LNCAP (cell line): ENCODE measurements around the gene PDE7B.

ENCODE experiments used
- TF ChIP-seq, protein P1 (sequence below): fragments of 450-650 bp; IDR thresholded peaks from 2 replicates; pipeline ENCODE4 v1.5.1; 2017; ENCODE audit warnings: mild to moderate bottlenecking

The PDE7B gene

DNA sequence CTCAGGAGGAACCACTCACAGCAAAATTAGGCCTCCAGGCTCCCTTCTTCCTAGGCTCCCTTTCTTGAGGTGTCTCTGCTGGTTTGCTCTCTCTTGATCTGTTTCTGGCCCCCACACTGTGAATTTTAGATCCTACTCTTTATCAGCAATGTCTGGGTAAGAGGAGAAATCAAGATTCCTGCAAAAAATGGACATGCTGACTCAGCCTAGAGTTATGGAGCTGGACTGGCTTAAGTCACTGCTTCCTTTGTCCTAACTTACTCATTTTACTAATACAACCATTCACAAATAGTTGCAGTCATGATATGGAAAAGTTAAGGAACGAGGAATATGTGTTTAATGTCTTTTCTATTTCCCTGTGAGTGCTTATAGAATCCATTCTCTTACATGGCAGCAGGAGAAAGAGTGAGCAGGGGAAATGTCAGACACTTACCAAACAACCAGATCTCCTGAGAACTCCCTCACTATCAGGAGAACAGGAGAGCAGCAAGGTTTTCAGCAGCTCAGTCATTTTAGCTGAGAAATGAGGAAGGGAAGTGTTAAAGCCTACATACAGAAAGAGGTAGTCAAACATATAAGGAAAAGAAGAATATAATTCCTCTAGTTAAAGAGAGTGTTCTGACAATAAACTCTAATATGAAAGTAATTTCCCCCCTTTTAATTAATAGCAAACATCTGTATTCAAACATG is 160.8 kb downstream of the PDE7B start:
- TF ChIP-seq, protein P1, sequence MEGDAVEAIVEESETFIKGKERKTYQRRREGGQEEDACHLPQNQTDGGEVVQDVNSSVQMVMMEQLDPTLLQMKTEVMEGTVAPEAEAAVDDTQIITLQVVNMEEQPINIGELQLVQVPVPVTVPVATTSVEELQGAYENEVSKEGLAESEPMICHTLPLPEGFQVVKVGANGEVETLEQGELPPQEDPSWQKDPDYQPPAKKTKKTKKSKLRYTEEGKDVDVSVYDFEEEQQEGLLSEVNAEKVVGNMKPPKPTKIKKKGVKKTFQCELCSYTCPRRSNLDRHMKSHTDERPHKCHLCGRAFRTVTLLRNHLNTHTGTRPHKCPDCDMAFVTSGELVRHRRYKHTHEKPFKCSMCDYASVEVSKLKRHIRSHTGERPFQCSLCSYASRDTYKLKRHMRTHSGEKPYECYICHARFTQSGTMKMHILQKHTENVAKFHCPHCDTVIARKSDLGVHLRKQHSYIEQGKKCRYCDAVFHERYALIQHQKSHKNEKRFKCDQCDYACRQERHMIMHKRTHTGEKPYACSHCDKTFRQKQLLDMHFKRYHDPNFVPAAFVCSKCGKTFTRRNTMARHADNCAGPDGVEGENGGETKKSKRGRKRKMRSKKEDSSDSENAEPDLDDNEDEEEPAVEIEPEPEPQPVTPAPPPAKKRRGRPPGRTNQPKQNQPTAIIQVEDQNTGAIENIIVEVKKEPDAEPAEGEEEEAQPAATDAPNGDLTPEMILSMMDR, result no peak

DNA sequence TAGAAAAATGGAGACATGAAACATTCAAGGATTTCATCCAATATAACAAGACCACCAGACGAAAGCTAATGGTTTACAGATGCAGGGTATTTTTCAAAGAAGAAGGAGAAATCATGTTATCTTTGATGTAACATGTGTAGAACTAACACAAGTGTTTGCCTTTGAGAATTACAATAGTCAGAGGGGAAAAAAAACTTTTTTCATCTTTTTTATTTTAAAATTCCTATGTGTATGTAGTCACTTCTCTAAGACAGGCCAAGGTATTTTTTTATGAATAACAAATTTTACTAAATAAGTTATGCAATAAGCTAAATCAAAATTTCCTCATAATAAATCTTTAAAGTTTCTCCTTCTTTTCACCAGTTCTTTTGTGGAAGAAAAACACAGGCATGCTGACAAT is 161.4 kb downstream of the PDE7B start:
- TF ChIP-seq, protein P1, result no peak

DNA sequence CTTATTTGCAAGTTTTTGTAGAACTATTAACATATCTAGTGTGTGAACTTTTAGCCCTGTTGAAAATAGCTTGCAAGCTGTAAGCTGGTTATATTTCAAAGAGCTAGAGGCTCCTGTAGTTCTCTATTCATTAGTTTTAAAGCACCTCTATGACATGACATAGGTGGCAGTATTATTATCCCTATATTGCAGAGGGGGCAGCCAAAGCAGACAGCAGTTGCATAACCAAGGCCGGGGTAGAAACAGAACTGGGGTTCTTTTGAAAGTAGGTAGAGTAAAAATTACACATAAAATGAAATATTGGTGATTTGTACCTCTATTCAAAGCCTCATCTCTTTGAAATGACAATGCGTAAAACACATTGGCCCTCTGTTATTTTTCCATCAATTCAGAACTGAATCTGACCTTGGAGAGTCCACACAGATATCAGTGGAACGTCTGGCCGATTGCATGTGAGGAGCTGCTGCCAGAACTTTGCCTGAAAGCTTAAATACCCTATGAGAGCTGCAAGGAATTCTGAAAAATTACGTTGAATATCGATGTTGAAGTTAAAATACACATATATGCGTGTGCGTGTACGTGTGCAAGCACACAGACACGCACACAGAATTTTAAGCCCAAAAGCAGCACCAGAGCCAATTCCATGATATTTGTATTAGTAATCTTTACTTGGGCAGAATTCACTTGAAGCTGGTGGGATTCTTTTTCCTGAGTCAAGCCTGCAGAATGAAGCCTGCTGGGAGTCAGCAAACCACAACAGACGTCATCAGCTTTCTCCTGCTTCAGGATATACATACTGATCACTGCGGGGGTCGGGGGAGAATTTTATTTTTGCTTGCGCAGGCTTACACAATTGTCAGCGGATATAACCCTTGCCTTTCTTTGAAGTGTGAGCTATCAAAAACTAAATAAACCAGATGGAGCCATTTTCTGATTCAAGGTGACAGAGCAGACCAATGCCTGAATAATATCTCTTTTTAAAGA is 163.2 kb downstream of the PDE7B start:
- TF ChIP-seq, protein P1, result no peak

DNA sequence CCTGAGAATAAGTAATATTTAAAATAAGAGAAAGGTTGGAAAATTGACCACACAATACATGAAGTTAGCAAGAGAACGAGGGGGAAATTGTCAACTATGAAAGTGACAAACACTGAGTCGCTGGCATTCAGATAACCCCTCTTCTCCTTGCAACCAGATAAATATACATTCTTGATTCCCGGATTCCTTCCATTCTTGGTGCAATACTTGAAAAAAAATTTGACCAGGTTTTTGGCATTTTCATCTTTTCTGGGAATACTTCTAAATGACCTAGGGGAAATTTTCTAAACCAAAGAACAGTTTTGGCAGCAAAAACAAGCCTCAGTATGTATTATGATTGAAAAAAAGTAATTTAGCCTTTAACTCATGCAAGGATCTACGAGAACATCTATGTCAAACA is 164.0 kb downstream of the PDE7B start:
- TF ChIP-seq, protein P1, result no peak

DNA sequence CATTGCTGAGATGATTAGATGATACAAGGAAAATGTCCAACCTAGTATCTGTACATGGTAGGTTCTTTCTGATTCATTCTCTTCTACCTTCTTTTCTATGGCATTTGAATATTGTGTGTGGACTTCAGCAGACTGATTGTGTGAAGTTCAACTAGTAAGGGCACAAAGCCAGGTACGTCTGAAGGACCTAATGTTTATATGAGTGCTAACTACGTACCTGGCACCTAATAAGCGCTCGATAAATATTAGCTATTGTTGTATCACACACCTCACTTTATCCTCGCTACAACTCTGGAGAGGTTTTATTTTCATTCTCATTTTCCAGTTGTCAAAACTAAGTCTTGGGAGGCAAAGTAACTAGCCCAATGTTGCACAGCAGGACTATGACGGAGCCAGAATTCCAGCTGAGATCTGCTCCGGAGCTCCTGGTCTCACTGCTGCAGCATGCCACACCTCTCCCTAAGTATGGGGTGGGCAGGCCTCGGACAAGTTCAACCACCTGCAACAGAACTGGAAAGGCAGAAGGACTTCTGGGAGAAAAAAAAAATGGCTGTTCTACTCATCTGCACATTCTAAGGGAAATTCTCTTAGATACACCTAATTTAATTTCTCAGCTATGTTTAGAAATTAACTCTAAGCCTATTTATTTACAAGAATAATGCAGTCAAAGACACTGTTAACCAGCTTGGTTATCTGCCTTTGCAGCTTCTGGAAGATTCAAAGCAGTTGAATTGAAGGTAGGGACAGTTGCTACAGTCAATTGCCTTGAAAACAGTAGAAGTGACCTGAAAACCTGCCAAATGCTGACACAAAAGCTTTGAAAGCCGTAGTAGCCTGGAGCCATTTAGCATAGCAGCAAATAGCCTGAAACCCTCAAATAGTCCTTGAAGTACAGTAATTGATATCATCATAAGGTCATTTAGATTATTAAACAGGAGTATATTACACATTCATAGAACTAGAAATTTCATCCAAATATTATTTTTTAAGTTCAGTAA is 165.0 kb downstream of the PDE7B start:
- TF ChIP-seq, protein P1, result no peak

DNA sequence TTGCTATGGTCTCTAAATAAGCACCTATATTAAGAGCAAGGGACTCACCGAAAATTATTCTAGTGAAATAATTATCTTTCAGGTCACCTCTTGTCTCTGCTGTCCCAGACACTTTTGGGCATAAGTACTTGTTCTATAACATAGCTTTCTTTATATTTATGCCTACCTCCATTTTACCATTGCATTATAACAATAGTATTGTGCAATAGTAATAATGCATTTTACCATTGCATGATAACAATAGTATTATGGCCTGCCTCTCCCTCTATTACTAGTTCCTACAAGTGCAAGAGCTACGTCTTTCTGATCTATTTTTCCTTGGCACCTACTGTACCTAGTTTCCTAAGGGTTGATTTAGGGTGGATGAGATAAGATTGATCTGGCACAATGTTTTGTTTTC is 169.2 kb downstream of the PDE7B start:
- TF ChIP-seq, protein P1, result no peak
